ENCODE measurements around the gene RBM10. TPM values are rescaled to one million over a fixed set of nuclear protein-coding genes. Genes with fewer than 3 reads are reported as not detected.

The RBM10 gene
- total and polyA plus RNA-seq, 2 of the 13 experiments (the other 11 are each of a cell fraction or from before 2014, with no cell fraction given), result 15.9 to 43.1 TPM

- TF ChIP-seq, protein P1, sequence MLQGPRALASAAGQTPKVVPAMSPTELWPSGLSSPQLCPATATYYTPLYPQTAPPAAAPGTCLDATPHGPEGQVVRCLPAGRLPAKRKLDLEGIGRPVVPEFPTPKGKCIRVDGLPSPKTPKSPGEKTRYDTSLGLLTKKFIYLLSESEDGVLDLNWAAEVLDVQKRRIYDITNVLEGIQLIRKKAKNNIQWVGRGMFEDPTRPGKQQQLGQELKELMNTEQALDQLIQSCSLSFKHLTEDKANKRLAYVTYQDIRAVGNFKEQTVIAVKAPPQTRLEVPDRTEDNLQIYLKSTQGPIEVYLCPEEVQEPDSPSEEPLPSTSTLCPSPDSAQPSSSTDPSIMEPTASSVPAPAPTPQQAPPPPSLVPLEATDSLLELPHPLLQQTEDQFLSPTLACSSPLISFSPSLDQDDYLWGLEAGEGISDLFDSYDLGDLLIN (CRISPR knock-in tag; IDR thresholded peaks at IDR 0.05; ENCODE audit: borderline replicate concordance), result no peak
- TF ChIP-seq PRPF4 (IDR thresholded peaks at IDR 0.05; ENCODE audit: low read depth, low read length, poor library complexity, severe bottlenecking), result no peak
Measured at GRCh38 chrX:47210661-47211425, 65.8 kb downstream of the RBM10 start (continued).

- FAIRE-seq (no peak), ATAC-seq (no peak), DNase-seq (ENCODE audit: low spot score) (no peak)
- no peak overlapping the region for H3K4me2 ChIP-seq (ENCODE audit: low read depth, low read length)
- H2AFZ ChIP-seq (ENCODE audit: low read length), result no peak overlapping the region
- no peak overlapping the region for H3K27ac ChIP-seq (ENCODE audit: extremely low read length, insufficient read depth, low read length)
- H3K36me3 ChIP-seq (replicated peaks in 1 of 2; ENCODE audit: control insufficient read depth in 1 of 2, insufficient read depth in 2 of 2, low read length in 2 of 2), result peaks cover 11 to 42% of the 10 kb centered on the region in 2 experiments; a peak in 4 of 5 replicates
- WGBS (ENCODE audit: low lambda C conversion rate), result 96% methylated on average over 12 of the region's 12 CpGs
- in situ Hi-C loops (cut with HindIII; ENCODE audit: extremely low pct_ligation_motif_present, low pct_unique_long_range_greater_than_20kb) (no loop called here), intact Hi-C loops (cut with micrococcal nuclease; ENCODE audit: unreplicated experiment) (no loop called here)
- BruUV-seq (replicated peaks), result no TSS peak
- no peaks in the 10 kb centered on the region for H3K9me3 ChIP-seq (ENCODE audit: low read length)
- H3K4me3 ChIP-seq (replicated peaks in 1 of 3; ENCODE audit: insufficient read depth in 1 of 3, low read depth in 2 of 3, low read length in 3 of 3), result no peak overlapping the region
- ChIA-PET CTCF (ENCODE audit: low intra/inter-chr PET ratio, low total read pairs) (no interaction called here), POLR2A (no interaction called here)
- H3K27me3 ChIP-seq (ENCODE audit: control insufficient read depth in 1 of 2, insufficient read depth in 2 of 2, low read length in 2 of 2), result no peaks in the 10 kb centered on the region
- no peak overlapping the region for H3K9ac ChIP-seq (ENCODE audit: insufficient read depth, low read depth, low read length)
- no peaks in the 10 kb centered on the region; the same call in 1 of the 2 replicates for H4K20me1 ChIP-seq (ENCODE audit: insufficient read depth, low read length)
- peaks cover 16% of the 10 kb centered on the region for H3K4me1 ChIP-seq (ENCODE audit: insufficient read depth, low read length)
- no peaks in the 10 kb centered on the region for H3K79me2 ChIP-seq (ENCODE audit: insufficient read depth, low read length)
- TF ChIP-seq MAZ (IDR thresholded peaks at IDR 0.05; ENCODE audit: borderline replicate concordance, low read depth, low read length) (no peak), MAZ (CRISPR knock-in tag; IDR thresholded peaks at IDR 0.05; ENCODE audit: low read depth) (no peak), ATAD3A (CRISPR knock-in tag; IDR thresholded peaks at IDR 0.05) (no peak), FOXA1 (IDR thresholded peaks at IDR 0.05) (no peak), FOXA1 (CRISPR knock-in tag; IDR thresholded peaks at IDR 0.05) (no peak), ZNF660 (CRISPR knock-in tag; IDR thresholded peaks at IDR 0.05; ENCODE audit: borderline replicate concordance, low read depth) (no peak), ZNF230 (CRISPR knock-in tag; IDR thresholded peaks at IDR 0.05) (no peak), ZBTB49 (CRISPR knock-in tag; IDR thresholded peaks at IDR 0.05; ENCODE audit: borderline replicate concordance) (no peak), PRPF4 (IDR thresholded peaks at IDR 0.05; ENCODE audit: low read depth, low read length, poor library complexity, severe bottlenecking) (no peak), GLI4 (CRISPR knock-in tag; IDR thresholded peaks at IDR 0.05; ENCODE audit: borderline replicate concordance) (no peak), NPAS2 (CRISPR knock-in tag; IDR thresholded peaks at IDR 0.05; ENCODE audit: borderline replicate concordance) (no peak), ZNF160 (CRISPR knock-in tag; IDR thresholded peaks at IDR 0.05) (no peak)
- TF ChIP-seq, protein P2, sequence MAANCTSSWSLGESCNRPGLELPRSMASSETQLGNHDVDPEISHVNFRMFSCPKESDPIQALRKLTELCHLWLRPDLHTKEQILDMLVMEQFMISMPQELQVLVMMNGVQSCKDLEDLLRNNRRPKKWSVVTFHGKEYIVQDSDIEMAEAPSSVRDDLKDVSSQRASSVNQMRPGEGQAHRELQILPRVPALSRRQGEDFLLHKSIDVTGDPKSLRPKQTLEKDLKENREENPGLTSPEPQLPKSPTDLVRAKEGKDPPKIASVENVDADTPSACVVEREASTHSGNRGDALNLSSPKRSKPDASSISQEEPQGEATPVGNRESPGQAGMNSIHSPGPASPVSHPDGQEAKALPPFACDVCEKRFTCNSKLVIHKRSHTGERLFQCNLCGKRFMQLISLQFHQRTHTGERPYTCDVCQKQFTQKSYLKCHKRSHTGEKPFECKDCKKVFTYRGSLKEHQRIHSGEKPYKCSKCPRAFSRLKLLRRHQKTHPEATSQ (CRISPR knock-in tag; IDR thresholded peaks at IDR 0.05; ENCODE audit: borderline replicate concordance), result no peak
Measured at GRCh38 chrX:47212381-47213293, 67.6 kb downstream of the RBM10 start.

Data from HepG2 (cell line).